Glutamatergic neuron (in vitro differentiated cells): ENCODE data around the gene KRTAP6-3. TPM values are rescaled to one million over a fixed set of nuclear protein-coding genes. Genes with fewer than 3 reads are reported as not detected.

Source experiments
- DNase-seq: peaks from one replicate; pipeline ENCODE4 v3.0.0; 2022
- H3K27ac Mint-ChIP-seq: one replicate; pipeline ENCODE4 v1.8.0; 2020; ENCODE audit warnings: mild to moderate bottlenecking, mixed read lengths, inconsistent platforms; ENCODE audit not compliant: unreplicated experiment
- H3K27me3 Mint-ChIP-seq: one replicate; pipeline ENCODE4 v1.8.0; 2020; ENCODE audit warnings: mild to moderate bottlenecking, moderate library complexity, mixed read lengths, inconsistent platforms; ENCODE audit not compliant: unreplicated experiment
- H3K36me3 Mint-ChIP-seq: one replicate; pipeline ENCODE4 v1.8.0; 2020; ENCODE audit warnings: mild to moderate bottlenecking, mixed read lengths, inconsistent platforms; ENCODE audit not compliant: unreplicated experiment
- H3K4me1 Mint-ChIP-seq: one replicate; pipeline ENCODE4 v1.8.0; 2020; ENCODE audit warnings: mild to moderate bottlenecking, low read depth, mixed read lengths, inconsistent platforms; ENCODE audit not compliant: unreplicated experiment
- H3K4me3 Mint-ChIP-seq: one replicate; pipeline ENCODE4 v1.8.0; 2020; ENCODE audit warnings: mild to moderate bottlenecking, mixed read lengths, inconsistent platforms; ENCODE audit not compliant: unreplicated experiment
- H3K9me3 Mint-ChIP-seq: one replicate; pipeline ENCODE4 v1.8.0; 2020; ENCODE audit warnings: mild to moderate bottlenecking, moderate library complexity, mixed read lengths, inconsistent platforms; ENCODE audit not compliant: unreplicated experiment
- total RNA-seq: library from RNA; stranded (reverse); fragmentation: NEBNext Ultra II Directional; extraction: Animal tissue kit (Norgen Biotek cat#: 25700); gene quantifications from one replicate; pipeline ENCODE4 v1.2.1, GENCODE V29; 2021; ENCODE audit not compliant: unreplicated experiment
- TF ChIP-seq, protein P1 (sequence below): fragments of 200-600 bp; sonication (generic); IDR thresholded peaks from one replicate; pipeline ENCODE4 v1.5.0; 2021; ENCODE audit not compliant: partially characterized antibody, unreplicated experiment

Gene KRTAP6-3
- total RNA-seq, 1 donor from 2014 or later, result not detected

DNA sequence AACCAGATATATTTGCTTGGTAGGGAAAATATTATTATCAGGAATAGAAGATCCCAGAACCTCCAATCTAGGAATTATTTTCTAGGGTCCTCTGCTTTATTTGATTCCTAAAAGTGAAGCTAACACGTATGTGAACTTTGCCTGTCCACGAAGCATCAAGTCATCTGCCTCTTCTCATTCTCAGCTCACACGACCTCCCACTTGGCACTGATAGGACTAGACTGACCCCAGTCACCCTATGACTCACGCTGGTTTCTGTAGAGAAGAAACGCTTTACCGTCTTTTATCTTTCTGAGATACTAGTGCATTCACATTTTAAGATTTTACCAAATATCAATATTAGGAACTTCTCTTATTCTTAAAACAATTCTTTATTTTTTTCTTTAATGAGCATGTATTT, 29.2 kb upstream of the KRTAP6-3 start:
- no peak overlapping the region for H3K27ac Mint-ChIP-seq
- TF ChIP-seq, protein P1, sequence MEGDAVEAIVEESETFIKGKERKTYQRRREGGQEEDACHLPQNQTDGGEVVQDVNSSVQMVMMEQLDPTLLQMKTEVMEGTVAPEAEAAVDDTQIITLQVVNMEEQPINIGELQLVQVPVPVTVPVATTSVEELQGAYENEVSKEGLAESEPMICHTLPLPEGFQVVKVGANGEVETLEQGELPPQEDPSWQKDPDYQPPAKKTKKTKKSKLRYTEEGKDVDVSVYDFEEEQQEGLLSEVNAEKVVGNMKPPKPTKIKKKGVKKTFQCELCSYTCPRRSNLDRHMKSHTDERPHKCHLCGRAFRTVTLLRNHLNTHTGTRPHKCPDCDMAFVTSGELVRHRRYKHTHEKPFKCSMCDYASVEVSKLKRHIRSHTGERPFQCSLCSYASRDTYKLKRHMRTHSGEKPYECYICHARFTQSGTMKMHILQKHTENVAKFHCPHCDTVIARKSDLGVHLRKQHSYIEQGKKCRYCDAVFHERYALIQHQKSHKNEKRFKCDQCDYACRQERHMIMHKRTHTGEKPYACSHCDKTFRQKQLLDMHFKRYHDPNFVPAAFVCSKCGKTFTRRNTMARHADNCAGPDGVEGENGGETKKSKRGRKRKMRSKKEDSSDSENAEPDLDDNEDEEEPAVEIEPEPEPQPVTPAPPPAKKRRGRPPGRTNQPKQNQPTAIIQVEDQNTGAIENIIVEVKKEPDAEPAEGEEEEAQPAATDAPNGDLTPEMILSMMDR, result no peak
- H3K4me3 Mint-ChIP-seq, result no peak overlapping the region
- no peak for DNase-seq
- H3K36me3 Mint-ChIP-seq, result no peaks in the 10 kb centered on the region
- H3K4me1 Mint-ChIP-seq, result no peaks in the 10 kb centered on the region
- H3K27me3 Mint-ChIP-seq, result no peaks in the 10 kb centered on the region
- H3K9me3 Mint-ChIP-seq, result no peaks in the 10 kb centered on the region

DNA sequence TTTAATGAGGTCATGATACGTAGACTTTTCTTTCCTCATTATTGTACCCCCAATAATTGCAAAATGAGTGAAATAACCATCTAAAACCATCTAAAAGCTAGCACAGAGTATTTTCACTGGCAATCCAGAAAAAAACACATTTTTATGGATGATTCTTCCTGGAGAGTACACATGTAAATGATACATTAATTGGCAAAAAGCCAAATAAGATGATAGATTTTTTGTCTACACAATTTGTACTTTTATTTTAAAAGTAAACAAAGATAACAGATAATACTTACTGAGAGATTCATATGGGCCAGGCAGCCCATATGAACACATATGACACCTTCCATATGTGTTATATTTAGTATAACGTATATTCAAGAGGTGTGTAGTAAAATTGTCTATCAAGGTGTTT, 28.6 kb upstream of the KRTAP6-3 start:
- H3K9me3 Mint-ChIP-seq, result no peaks in the 10 kb centered on the region
- H3K27ac Mint-ChIP-seq, result no peak overlapping the region
- no peak overlapping the region for H3K4me3 Mint-ChIP-seq
- no peaks in the 10 kb centered on the region for H3K36me3 Mint-ChIP-seq
- no peaks in the 10 kb centered on the region for H3K4me1 Mint-ChIP-seq
- TF ChIP-seq, protein P1, result no peak
- H3K27me3 Mint-ChIP-seq, result no peaks in the 10 kb centered on the region
- DNase-seq, result no peak

DNA sequence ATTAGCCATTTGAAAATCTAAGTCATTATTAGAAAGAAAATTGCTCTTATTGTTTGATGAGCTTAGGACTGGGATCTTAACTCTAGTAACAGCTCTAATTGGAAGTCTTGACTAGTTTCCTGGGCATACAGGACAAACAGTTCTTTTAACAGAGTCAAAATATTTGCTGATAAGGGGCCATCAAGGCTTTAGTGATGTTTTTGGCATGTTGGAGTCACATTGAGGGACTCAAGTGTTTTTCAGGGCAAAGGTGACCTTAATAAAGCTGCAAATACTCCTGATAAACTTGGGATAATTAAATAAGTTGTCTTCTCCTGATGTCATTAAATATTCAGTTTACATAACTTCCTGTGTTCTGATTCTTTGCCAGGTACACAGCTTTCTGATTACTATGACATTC, 24.6 kb upstream of the KRTAP6-3 start:
- Mint-ChIP-seq H3K27ac (no peak overlapping the region), H3K4me3 (no peak overlapping the region), H3K36me3 (no peaks in the 10 kb centered on the region), H3K9me3 (no peaks in the 10 kb centered on the region), H3K27me3 (no peaks in the 10 kb centered on the region), H3K4me1 (no peaks in the 10 kb centered on the region)
- DNase-seq, result no peak
- TF ChIP-seq, protein P1, result no peak

DNA sequence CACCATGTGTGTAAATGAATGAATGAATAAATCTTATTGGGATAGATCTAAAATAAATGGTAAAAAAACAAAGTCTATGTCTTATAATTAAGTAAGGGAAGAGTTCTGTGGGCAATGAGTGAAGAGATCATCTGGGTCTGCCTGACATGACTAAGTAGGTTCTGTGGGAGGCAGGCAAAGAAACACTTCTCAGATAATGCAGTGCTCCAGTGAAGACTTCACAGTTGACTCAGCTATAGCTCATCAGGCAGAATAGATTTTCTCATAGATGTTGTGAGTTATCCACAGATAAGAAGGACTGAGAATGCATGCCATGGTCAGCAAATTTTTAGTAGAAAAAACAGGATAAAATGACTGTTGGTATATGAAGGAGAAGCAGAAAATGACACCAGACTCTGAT, 14.5 kb upstream of the KRTAP6-3 start:
- no peaks in the 10 kb centered on the region for H3K36me3 Mint-ChIP-seq
- TF ChIP-seq, protein P1, result no peak
- no peak overlapping the region for H3K27ac Mint-ChIP-seq
- no peak overlapping the region for H3K4me3 Mint-ChIP-seq
- H3K9me3 Mint-ChIP-seq, result no peaks in the 10 kb centered on the region
- no peaks in the 10 kb centered on the region for H3K4me1 Mint-ChIP-seq
- H3K27me3 Mint-ChIP-seq, result no peaks in the 10 kb centered on the region
- no peak for DNase-seq

DNA sequence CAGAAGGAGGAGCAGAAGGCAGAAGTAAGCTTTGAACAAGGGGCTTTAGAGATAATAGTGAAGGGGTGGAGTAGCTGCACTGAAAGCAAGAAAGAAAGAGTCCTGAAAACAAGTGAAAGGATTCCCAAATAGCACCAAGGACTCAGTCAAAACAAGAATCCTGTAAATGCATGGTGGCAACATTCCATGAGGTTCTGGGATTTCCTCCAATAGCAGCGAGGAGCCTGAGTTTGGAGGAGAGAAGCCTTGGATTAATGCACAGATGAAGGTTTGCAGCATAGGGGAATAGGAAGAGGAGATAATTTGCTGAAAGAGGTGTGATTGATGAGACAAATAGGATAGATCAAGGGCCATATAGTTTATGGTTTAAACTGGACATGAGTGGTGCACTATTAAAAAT, 12.9 kb upstream of the KRTAP6-3 start:
- Mint-ChIP-seq H3K27ac (no peak overlapping the region), H3K9me3 (no peaks in the 10 kb centered on the region), H3K36me3 (no peaks in the 10 kb centered on the region), H3K4me3 (no peak overlapping the region), H3K4me1 (no peaks in the 10 kb centered on the region), H3K27me3 (no peaks in the 10 kb centered on the region)
- DNase-seq, result no peak
- TF ChIP-seq, protein P1, result no peak
